HG03520 (cell line): ENCODE measurements around the gene SH2D4B.
"Not testable (repeated sequence)": the region's sequence is repeated elsewhere in the genome, so short reads cannot be mapped to it uniquely, and the experiment has no call there.

Experiments used
- ATAC-seq: cut with Tn5 transposase; IDR thresholded peaks from one replicate; pipeline ENCODE4 v1.9.1; 2021; ENCODE audit warnings: mild to moderate bottlenecking, moderate library complexity; ENCODE audit not compliant: unreplicated experiment

Gene SH2D4B

GRCh38 chr10:80542053-80542452 lies 4.4 kb downstream of the SH2D4B start:
- no peak for ATAC-seq

- no peak for ATAC-seq
These were observed 5.1 kb downstream of the SH2D4B start for GRCh38 chr10:80542652-80543318.

DNA sequence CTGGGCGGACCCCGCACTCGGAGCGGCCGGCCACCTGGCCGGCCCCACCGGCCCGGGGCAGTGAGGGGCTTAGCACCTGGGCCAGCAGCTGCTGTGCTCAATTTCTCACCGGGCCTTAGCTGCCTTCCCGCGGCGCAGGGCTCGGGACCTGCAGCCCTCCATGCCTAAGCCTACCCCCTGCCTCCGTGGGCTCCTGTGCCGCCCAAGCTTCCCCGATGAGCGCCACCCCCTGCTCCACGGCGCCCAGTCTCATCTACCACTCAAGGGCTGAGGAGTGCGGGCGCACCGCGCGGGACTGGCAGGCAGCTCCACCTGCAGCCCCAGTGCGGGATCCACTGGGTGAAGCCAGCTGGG lies 5.6 kb downstream of the SH2D4B start:
- not testable (repeated sequence) for ATAC-seq

- no peak for ATAC-seq
These were observed 6.7 kb downstream of the SH2D4B start for GRCh38 chr10:80544316-80544953.

DNA sequence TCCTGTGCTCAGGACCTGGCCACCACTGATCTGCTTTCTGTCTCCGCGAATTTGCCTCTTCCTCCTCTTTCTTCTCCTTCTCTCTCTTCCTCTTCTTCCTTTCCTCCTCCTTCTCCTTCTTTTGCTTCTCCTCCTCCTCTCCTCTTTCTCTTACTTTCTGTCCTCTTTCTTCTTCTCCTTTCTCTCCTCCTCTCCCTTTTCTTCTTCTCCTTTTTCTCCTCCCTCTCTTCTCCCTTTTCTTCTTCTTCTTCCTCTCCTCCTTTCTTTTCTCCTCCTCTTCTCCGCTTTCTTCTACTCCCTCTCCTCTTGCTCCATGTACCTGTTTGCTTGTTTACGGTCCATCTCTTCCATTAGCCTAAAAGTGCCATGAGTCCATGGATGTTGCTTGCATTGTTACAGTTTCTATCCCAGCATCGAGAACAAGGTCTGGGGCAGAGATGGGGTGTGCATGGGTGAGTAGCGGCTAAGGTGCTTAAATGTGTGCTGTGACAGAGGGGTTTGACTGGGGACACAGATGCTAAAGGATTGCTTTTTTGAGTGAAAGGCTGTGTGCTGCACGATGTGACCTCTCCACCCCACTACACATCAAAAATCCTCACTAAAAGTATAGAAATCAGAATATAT lies 7.7 kb downstream of the SH2D4B start:
- no peak for ATAC-seq

GRCh38 chr10:80552151-80552646 lies 14.5 kb downstream of the SH2D4B start:
- ATAC-seq: no peak

- no peak for ATAC-seq
These were observed 15.7 kb downstream of the SH2D4B start for GRCh38 chr10:80553436-80553835.

DNA sequence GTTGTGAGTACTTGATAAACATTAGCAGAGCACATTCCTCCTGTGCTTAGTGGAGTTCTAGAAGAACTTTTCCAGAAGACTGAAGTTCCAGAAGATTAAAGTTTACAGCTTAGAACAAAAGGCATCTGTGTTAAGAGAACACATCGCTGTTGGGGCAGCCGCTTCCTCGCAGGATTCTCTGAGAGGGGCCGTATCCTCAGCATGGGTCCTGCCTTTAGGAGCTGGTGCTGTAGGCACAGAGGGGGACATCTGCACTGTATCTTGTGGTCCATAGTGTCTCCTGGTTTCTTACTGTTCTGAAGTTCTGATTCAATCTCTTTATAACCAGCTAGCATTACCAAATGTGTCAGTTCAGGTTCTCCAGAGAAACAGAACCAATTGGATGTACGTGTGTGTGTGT lies 16.3 kb downstream of the SH2D4B start:
- ATAC-seq: no peak

DNA sequence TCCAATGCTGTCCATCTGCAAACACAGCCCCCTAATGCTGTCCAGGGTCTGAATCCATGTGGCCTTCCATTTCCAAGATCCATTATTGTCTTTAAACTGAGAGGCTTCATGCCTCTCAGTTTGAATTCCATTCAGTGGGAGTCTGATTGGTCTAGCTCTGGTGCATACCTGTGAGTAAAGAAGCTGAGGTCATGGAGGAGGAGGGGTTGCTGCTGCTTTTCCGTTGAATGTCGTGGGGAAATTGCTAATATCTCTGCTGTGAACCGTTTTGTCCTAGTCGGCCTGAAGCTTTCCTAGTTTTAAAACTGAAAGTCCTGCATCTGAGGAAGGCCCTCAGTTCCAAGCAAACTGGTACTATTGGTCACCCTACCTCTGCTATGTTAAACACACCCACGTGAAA lies 17.7 kb downstream of the SH2D4B start:
- no peak for ATAC-seq

GRCh38 chr10:80561950-80562349 lies 24.2 kb downstream of the SH2D4B start:
- ATAC-seq: no peak

DNA sequence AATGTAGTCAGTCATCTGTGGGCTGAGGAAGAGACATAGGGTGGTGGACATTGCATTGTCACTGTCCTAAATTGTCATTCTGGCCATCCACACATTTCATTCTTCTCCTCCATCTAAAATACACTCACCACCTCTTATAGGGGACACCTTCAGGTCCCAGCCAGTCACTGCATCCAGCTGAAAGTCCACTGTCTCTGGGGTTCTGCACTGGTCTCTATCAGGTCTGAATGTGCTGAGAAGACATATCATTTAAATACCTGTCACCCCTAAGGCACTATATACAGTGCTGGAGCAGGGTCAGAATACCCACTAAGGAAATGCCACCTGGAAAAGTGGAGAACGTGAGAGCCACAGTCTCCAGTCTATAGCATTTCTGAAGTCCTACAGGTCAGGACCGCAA lies 29.6 kb downstream of the SH2D4B start:
- no peak for ATAC-seq

GRCh38 chr10:80569131-80569895 lies 31.6 kb downstream of the SH2D4B start:
- ATAC-seq: no peak

GRCh38 chr10:80571352-80571751 lies 33.6 kb downstream of the SH2D4B start:
- no peak for ATAC-seq

- no peak for ATAC-seq
These were observed 41.6 kb downstream of the SH2D4B start for GRCh38 chr10:80579181-80579763.

DNA sequence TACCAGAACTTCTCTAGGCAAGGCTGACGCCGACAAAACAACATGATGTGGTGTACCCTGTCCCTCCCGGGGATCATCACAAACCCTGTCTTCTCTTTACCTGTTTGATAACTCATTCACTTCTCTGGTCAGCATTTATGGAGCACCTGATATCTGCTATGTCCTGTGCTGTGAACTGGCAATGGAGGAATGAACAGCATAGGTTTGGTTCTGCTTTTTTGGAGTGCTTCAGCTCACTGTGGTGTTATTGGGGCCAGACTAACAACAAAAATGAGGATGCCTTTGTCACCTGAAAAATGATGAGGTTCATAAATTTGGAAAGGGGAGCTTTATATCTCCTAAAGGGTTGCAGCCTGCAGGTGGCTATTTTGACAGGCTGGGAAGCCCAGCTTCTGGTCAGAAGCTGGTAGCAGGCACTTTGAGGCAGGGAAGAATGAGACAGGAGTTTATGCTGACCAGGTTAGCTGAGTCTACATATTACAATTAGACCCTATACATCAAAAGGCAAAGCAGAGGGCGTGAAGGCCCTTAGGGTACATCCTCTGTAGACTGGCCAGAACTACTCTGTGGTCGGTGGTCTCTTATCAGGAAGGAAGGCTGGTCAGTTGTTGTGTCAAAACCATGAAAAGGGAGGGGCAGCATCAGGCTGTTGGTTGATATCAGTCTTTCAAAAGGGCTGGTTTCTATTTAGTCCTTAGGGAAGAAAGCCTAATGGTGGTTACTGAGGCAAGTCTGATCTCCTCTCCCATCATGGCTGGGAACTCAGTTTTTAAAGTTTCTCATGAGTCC lies 42.3 kb downstream of the SH2D4B start:
- no peak for ATAC-seq

GRCh38 chr10:80580638-80581468 lies 43.2 kb downstream of the SH2D4B start:
- ATAC-seq: no peak

GRCh38 chr10:80581469-80581835 lies 43.8 kb downstream of the SH2D4B start:
- no peak for ATAC-seq

GRCh38 chr10:80582286-80582960 lies 44.7 kb downstream of the SH2D4B start:
- ATAC-seq: no peak

- no peak for ATAC-seq
These were observed 46.0 kb downstream of the SH2D4B start for GRCh38 chr10:80583685-80584084.
